Measurements from ENCODE around the gene AMN1. TPM values are rescaled to one million over a fixed set of nuclear protein-coding genes. Genes with fewer than 3 reads are reported as not detected.
A peak's percentile ranks its signal among the peaks of the same experiment; 100 is the strongest.
"Not testable (repeated sequence)": the region's sequence is repeated elsewhere in the genome, so short reads cannot be mapped to it uniquely, and the experiment has no call there.

AMN1 gene
- total RNA-seq, 1 donor, result 5.1 TPM

DNA sequence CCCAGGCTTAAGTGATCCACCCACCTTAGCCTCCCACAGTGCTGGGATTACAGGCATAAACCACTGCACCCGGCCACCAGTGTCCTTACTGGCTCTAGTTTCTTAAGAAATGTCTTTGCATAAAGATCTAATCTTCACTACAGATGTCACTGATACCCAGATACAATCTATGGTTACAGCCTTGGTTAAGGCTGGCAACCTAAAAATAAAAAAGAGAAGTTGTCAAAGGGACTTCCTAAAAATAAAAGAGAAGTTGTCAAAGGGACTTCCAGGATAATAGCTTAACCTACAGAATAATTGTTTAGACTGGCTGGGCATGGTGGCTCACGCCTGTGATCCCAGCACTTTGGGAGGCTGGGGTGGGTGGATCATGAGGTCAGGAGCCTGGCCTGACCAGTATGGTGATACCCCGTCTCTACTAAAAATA lies 41.7 kb downstream of the AMN1 start:
- DNase-seq (ENCODE audit: low read depth in 2 of 3, low spot score in 2 of 3), result peak in 2 of 3 donors; percentile 61 to 85

DNA sequence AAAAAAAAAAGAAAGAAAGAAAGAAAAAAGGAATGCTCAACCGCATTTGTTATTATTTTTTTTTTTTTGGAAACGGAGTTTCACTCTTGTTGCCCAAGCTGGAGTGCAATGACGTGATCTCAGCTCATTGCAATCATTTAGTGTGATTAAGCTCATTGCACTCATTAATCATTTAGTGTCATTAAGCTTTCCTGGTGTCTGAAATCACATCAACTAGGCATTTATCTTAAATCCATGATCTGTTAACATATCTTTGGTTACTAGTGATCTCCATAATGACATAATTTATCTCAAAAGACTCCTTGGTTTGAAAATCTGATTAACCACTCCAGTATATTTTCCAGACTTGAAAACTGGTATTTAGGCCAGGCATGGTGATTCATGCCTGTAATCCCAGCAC lies 43.0 kb downstream of the AMN1 start:
- DNase-seq (ENCODE audit: low read depth in 2 of 3, low spot score in 2 of 3), result no peak

DNA sequence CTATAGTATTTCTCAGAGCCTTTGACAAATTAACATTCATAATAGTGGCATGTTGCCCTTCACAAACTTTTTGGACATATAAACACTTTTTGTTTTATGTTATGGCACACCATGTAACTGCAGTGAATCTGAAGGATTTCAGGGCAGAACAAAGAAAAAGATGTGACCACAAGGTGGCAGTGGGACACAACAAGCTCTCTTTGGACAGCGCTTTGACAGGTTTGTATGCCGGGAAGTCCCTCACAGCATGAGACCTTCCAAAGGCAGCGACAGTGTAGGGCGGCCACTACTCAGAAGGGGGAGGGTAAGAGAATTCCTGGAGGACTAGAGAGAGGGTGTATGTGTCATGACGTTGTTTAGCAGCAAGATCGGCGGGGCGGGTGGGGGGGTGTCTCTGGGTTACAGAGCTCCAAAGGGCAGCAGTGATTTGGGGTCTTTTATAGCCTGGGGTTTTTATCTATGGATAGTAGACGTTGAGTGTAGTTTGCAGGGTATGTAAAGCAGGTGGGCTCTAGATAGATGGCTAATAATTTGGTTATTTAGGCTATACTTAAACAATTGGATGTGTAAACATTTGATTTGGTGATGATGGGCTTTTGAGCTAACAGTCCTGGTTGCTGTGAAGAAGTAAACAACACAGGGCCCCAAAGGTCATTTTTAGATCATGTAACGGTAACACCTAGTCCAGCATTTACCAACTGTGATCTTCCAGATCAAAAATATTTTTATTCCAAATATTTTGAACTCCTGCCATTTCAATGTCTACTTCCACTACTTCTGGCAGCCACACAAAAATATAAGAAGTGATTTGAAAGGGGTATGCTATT lies 46.5 kb downstream of the AMN1 start:
- DNase-seq (ENCODE audit: low read depth in 2 of 3, low spot score in 2 of 3), result peak; percentile 53 to 88 (median 81)

DNA sequence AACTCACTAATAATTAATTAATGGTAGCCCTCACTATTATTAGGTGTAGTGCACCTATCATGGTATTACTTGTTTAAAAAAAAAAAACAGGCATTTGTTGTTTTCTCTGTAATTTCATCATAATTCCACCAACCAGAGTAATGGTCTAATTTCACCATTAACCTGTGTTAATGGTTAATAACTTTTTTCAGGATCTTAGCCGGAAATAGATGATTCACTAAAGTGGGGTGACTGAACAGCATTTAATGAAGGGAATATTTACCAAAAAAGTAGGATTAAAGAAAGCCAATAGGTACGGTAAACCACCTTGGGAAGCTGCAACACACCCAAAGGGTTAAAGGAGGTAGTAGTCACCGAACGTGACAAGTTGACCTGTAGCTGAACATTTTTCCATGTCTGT lies 56.3 kb downstream of the AMN1 start:
- no peak for DNase-seq (ENCODE audit: low read depth in 2 of 3, low spot score in 2 of 3)

DNA sequence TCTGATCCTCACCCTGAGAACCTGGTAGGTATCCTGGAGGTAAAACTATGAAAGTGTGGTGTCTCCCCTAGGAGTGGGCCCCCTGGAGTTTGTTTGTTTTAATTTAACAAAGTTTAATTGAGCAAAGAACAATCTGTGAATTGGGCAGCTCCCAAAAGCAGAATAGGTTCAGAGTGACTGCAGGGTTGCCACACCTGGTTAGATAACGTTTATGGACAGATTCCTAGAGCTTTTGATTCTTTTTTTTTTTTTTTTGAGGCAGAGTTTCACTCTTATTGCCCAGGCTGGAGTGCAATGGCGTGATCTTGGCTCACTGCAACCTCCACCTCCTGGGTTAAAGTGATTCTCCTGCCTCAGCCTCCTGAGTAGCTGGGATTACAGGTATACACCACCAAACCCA lies 59.2 kb downstream of the AMN1 start:
- DNase-seq (ENCODE audit: low read depth in 2 of 3, low spot score in 2 of 3), result not testable (repeated sequence)

DNA sequence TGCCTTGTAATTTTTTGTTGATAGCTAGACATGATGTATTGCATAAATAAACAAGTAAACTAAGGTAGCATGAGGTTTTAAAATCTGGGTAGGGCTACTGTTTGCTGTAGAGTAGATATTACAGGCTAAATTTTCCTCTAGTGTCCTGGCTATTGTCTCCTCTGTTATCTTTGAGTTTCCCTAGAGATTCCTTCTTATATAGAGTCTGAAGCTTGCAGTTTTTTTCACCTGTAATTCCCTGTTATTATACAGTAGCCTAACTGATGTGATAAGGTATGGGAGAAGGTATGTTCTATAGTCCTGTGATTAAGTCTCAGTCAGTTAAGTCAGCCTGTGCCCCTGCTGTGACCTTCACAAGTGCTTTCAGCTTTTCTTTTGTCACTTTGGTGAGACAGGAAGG lies 59.8 kb downstream of the AMN1 start:
- no peak for DNase-seq (ENCODE audit: low read depth in 2 of 3, low spot score in 2 of 3)

DNA sequence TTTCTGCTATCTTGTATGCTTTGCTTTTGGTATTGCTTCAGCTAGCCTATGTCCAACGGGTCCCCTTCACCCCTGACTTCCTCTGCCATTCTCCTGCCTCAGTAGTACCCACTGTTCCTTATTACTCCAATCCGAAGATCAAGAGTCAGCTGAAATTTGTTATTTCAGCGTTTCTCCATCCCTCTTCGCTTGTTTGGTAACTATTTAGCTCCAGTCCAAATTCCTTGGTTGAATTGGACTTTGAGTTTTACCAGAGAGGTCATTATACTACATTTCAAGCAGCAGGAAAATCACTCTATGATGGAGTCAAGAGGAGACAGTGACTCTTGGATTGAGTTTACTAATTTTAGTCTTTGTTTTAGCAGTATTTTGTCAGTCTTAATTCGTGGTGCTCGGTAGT lies 64.8 kb downstream of the AMN1 start:
- no peak for DNase-seq (ENCODE audit: low read depth in 2 of 3, low spot score in 2 of 3)

DNA sequence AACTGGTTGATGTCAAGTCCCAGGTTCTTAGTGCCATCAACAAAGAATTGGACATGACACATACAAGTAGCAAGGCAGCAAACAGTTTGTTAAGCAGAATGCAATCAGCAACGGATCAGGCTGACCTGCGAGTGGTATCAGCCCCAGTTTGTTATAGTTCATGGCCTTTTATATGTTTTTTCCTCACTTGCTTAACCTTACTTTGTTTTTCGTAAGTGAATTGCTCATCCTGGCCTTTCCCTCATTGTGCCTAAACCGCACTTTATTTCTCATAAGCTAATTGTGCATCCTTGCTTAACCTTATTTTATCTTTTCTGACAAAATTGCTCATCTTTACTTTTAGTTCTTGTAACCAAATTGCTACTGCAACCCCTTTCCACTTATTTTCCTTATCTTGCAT lies 65.2 kb downstream of the AMN1 start:
- DNase-seq (ENCODE audit: low read depth in 2 of 3, low spot score in 2 of 3), result no peak

DNA sequence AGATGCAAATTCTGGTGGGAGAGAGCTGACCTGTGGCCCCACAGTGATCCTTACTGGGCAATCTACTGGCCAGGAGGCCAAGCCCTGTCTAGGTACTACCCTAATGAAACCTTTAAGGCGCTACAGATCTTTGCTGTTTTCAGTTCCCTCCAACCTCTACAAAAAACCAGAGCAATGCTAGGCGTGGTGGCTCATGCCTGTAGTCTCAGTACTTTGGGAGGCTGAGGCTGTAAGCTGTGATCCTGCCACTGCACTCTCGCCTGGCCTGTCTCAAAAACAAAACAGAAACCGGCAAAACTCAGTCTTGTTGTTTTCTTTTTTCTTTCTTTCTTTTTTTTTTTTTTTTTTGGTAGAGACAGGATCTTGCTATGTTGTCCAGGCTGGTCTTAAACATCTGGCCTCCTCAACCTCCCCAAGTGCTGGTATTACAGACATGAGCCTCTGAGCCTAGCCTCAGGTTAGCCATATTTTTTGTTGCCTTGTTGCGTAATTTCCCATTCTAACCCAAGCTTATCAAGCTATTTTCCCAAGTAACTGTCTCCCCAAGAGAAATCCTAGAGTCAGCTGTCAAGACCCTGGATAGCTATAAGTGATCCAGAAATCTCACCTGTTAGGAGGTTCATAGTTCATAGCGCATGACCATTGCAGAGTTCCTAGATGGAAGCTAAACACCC lies 66.5 kb downstream of the AMN1 start:
- DNase-seq (ENCODE audit: low read depth in 2 of 3, low spot score in 2 of 3), result no peak

DNA sequence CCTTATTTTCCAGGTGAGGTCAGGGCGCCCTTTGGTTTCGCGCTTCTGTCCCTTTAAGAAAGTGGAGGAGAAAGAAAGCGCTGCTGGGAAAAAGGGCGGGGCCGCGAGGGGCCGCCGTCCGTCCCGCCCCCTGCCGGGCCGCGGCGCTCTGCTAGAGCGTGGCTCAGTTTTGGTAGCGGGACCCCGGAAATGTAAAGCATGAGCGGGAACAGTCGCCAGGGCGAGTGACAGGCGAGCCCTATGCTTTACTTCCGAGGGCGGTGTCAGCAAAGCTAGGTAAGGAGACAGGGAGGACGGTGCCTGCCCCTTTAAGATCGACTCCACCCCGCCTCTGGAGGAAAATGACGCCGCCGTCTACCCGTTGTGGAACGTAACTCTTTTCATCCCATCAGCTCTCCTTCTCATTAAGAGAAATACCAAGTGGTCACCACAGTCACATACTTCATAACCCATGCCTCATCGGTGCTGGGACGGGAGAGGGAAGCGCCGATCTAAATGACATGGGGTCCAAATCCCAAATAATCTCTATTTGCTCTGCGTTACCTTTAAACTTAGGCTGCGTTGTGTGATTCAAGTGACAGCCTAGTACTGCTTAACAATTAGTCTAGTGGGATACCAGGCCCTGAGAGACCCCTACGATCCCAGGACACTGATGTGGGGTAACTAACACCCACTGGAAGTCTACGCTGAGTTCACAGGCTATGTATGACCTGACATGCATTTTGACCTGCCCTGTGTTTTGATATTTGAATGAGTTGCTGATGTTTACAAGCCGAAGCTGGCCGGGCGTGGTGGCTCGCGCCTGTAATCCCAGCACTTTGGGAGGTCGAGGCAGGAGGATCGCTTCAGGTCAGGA lies 69.5 kb downstream of the AMN1 start, which contains the start of gene ETFBKMT:
ETFBKMT (plus strand) TSS at position 602 of the 856 bp plus-strand sequence. CDS start 2,266 bp downstream, outside the sequence.
- DNase-seq (ENCODE audit: low read depth in 2 of 3, low spot score in 2 of 3), result peak; percentile 74 to 84 (median 76)

DNA sequence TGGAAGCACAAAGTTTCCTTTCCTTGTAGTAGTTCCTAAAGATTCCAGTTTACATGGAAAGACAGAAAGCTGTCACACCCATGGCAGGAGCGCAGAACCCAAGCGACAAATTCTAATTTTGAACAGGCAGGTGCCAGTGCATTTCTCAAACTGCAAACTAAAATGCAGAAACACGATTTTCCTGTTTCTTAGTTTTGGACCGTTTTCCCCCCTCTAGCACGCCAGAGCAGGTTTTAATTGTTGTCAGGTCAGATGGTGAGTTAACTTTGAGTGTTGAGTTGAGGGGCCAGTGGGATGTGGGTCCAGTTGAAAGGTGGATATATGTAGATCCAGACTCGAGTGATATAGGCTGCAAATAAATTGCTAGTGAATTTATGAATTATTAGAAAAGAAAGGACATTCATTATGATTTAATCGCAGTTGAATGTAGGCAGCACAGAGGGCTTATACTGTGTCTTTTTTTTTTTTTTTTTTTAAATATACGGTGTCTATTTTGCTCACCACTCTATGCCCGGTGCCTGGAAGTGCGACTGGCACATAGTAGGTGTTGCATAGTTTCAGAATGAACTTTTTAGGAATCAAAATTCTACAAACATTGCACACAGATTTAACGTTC lies 70.2 kb downstream of the AMN1 start:
- peak in 1 of 3 donors; percentile 5 for DNase-seq (ENCODE audit: low read depth in 2 of 3, low spot score in 2 of 3)

DNA sequence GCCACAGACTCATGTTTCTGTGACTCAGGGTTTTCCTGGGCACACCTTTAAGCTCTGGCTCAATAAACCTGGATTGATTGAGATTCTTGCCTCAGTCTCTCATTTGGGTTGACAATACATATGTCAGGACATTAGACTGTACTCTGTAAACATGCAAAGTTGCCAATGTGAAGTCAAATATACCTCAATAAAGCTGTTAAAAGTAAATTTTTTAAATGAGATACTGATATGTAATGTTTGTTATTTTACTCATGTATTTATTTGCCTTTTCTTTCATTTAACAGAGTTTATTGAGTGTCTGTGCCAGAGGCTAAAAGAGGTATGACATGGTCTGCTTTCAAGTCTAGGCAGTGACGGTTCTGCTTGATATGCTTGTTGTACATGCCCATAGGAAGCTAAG lies 73.0 kb downstream of the AMN1 start:
- DNase-seq (ENCODE audit: low read depth in 2 of 3, low spot score in 2 of 3), result no peak

DNA sequence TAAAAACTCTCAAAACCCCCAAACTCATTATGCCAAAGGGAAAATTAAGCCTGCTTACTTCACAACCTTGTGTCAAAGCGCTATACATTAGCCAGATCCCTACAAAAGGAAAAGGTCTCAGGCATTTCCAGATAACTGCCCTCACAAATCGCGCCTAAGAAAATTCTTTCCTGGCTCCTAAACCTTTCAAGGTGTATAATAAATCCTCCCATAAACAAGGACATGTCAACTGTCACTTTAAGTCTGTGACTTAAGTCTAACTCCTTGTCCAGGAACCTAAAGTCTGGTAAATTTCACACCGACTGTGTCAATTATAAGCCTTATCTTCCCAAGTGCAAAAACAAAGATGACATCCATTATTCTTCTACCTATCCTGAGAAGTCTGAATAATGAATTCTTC lies 73.6 kb downstream of the AMN1 start:
- DNase-seq (ENCODE audit: low read depth in 2 of 3, low spot score in 2 of 3), result no peak

DNA sequence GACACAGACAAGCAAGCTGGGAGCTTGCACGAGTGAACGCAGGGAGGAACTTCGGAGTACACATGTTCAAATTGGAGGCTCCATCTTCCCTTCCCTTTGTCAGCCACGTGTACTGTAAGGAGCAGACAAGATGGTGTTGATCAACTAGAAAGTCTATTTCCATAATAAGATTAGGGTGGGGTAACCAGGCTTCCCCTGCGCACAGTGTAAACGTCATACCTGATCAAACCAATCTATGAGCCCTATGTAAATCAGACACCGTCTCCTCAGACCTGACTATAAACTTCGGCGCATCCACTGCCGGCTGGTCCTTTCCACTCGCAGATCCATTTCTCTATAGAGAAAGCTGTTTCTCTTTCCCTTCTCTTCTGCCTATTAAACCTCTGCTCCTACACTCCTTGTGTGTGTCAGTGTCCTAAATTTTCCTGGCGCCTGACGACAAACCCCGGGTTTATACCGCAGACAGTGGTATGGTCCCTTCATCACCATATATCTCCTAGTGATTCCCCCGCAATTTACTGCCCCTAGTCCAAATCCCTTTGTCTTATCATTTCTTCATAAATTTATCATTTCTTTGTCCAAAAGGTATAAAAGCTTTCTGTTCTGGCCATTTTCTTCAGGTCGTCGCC lies 76.8 kb downstream of the AMN1 start:
- DNase-seq (ENCODE audit: low read depth in 2 of 3, low spot score in 2 of 3), result peak in 1 of 3 donors; percentile 46

DNA sequence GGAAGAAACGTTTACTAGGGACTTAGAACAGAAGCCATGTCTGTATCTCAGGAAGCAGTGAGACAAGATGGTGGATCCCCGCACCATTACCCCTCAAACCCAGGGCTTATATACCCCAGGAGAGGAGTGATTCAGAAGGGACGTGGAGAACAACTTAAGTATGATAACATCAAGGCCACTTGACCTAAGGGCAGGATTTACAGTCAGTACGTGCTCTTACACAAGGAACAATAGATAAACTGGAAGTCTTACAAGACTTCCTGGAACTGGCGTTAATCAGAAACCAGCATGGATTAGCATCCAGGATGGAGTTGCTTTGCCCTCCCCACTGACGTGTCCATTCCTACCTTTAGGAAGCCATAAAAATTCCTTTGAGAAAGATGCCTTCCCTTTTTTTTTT lies 77.9 kb downstream of the AMN1 start:
- DNase-seq (ENCODE audit: low read depth in 2 of 3, low spot score in 2 of 3), result no peak

DNA sequence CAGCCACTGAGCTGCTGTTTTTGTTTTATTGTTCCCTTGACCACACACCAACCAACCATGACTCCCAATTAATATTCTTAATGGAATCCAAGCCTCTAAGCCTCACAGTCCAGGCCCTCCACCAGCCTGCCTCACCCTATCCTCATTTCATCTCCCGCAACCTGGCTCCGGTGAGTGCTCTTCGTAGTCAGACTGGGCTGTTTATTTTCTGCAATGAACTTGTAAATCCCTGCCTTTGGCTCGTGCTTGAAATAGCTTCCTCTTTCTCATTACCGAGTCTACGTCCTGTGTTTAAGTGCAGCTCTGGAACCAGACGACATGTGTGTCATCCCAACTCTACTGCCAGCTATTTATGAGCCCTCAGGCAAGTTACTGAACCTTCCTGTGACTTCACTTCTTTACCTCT lies 81.7 kb downstream of the AMN1 start:
- DNase-seq (ENCODE audit: low read depth in 2 of 3, low spot score in 2 of 3), result peak in 2 of 3 donors; percentile 43 to 75

DNA sequence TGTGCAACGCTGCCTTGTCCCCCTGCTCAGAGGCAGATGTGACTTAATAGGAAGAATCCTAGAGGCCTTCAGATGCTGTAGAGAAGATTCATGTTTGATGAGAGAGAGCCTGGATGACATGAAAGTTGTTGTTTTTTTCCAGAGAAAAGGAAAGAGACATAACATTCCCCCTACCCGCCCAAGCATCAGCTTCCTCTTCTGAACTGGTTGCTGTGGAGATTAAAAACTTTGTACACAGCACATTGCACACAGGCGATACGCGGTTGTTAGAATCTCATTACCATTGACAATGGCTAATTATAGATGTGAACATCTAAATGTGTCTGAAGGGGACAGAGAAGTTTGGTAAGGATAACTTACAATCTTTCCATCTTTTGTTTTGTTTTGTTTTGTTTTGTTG lies 82.9 kb downstream of the AMN1 start:
- peak in 2 of 3 donors; percentile 17 to 56 for DNase-seq (ENCODE audit: low read depth in 2 of 3, low spot score in 2 of 3)

DNA sequence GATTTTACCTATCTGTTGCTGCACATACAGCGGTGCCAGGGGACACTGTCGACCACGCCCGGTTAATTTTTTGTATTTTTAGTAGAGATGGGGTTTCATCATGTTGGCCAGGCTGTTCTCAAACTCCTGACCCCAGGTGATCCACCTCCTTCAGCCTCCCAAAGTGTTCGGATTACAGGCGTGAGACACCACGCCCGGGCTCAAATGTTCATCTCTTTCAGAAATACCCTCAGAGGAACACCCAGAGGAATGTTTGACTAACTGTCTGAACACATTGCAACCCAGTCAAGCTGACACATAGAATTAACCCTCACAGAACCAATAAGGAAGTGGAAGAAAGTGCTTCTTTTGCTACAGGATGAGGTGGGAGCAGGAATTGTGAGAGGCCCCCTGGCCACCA lies 84.3 kb downstream of the AMN1 start:
- DNase-seq (ENCODE audit: low read depth in 2 of 3, low spot score in 2 of 3), result no peak

DNA sequence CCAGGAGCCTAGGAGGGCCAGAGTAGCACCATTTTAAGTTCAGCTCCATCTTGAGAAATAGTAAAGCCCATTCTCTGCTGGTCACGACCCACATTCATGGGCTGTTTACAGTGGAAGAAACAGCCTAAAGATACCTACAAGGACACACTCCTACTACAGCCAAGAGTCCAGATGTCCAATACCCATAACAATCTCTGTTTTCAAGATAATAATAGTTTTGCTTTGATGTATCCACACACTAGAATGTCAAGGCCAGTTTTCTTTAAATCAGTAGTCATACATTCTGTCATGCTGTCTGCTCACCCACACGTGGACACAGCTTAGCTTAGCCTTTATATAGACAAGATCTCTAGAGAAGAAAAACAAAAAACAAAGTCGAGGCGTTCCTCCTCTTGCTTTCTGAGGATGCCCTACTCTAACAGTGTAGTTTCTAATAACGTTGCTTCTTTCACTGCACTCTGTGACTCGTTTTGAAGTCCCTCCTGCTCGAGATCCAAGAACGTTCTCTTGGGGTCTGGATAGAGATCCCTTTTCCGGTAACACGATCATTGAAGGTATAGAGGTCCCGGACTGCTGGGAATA lies 87.2 kb downstream of the AMN1 start:
- no peak for DNase-seq (ENCODE audit: low read depth in 2 of 3, low spot score in 2 of 3)

DNA sequence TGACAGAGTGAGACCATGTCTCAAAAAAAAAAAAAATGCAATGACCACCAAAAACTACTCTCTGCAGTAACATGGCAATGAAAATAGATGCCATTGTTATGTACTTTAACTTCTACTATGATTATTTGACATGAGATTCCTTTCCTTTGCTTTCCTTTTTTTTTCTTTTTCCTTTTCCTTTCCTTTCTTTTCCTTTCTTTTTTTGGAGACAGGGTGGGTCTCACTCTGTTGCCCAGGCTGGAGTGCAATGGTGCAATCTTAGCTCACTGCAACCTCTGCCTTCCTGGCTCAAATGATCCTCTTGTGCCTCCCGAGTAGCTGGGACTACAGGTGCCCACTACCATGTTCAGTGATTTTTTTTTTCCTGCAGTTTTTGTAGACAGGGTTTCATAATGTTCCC lies 94.2 kb downstream of the AMN1 start:
- DNase-seq (ENCODE audit: low read depth in 2 of 3, low spot score in 2 of 3), result no peak

Data from hematopoietic multipotent progenitor cell (in vitro differentiated cells).